Prostate gland (tissue), 2 donors: ENCODE measurements around the gene IGLL1. TPM values are rescaled to one million over a fixed set of nuclear protein-coding genes. Genes with fewer than 3 reads are reported as not detected.
"Not testable (repeated sequence)": the region's sequence is repeated elsewhere in the genome, so short reads cannot be mapped to it uniquely, and the experiment has no call there.

Experiments used
- DNase-seq: peaks from one replicate; pipeline ENCODE4 v3.0.0-alpha.2; 2019; ENCODE audit warnings: low spot score
- H3K27ac ChIP-seq, 2 donors: fragments of 200-600 bp; sonication (generic); 2 replicates each; pipeline ENCODE4 v1.5.1; 2017 to 2019
- H3K27me3 ChIP-seq: fragments of 200-600 bp; sonication (generic); replicated peaks from 2 replicates; pipeline ENCODE4 v1.5.1; 2019; ENCODE audit not compliant: insufficient read depth
- H3K36me3 ChIP-seq, 2 donors: fragments of 200-600 bp; sonication (generic); 1 replicate in 1 of 2; 2 replicates in 1 of 2; pipeline versions ENCODE4 v1.5.1 to v1.8.1; 2017 to 2019
- H3K4me1 ChIP-seq: fragments of 200-600 bp; sonication (generic); replicated peaks from 2 replicates; pipeline ENCODE4 v1.5.1; 2019
- H3K4me3 ChIP-seq, 2 donors: fragments of 200-600 bp; sonication (generic); 2 replicates each; pipeline ENCODE4 v1.5.1; 2017 to 2019
- H3K9me3 ChIP-seq: fragments of 200-600 bp; sonication (generic); 2 replicates; pipeline ENCODE4 v1.5.1; 2017
- POLR2A ChIP-seq: fragments of 450-650 bp; IDR thresholded peaks from one replicate; pipeline ENCODE4 v1.6.1; 2016; ENCODE audit warnings: antibody characterized with exemption, mild to moderate bottlenecking
- POLR2AphosphoS5 ChIP-seq: sonication (generic); formaldehyde crosslinking; IDR thresholded peaks from one replicate; pipeline ENCODE4 v1.6.1; 2017; ENCODE audit warnings: antibody characterized with exemption
- WGBS: methylation state at CpG from one replicate; pipeline ENCODE4 v1.1.5; 2018; 5-methylcytosine and 5-hydroxymethylcytosine counted together
- intact Hi-C: fragments of 100-400 bp; cut with DNase I; formaldehyde crosslinking; loops from one replicate; pipeline ENCODE4 v1.14.2; 2022
- total RNA-seq, 2 donors: library from RNA; depleted of rRNA; stranded (reverse); fragments of >200 nt; gene quantifications; one replicate each; pipeline ENCODE4 v1.1.0, GENCODE V29; 2016
- TF ChIP-seq, protein P1 (sequence below), 4 experiments: fragments of 200-600 bp in 2 of 4; fragments of 450-650 bp in 2 of 4; sonication (generic) in 2 of 4; IDR thresholded peaks; 1 replicate in 3 of 4; 2 replicates in 1 of 4; pipeline ENCODE4 v1.5.1; 2016 to 2019; ENCODE audit warnings: antibody characterized with exemption in 4 of 4, mild to moderate bottlenecking in 2 of 4, moderate library complexity in 2 of 4

Gene IGLL1
- total RNA-seq, 2 donors from 2014 or later: 0.85 TPM; not detected in 1

DNA sequence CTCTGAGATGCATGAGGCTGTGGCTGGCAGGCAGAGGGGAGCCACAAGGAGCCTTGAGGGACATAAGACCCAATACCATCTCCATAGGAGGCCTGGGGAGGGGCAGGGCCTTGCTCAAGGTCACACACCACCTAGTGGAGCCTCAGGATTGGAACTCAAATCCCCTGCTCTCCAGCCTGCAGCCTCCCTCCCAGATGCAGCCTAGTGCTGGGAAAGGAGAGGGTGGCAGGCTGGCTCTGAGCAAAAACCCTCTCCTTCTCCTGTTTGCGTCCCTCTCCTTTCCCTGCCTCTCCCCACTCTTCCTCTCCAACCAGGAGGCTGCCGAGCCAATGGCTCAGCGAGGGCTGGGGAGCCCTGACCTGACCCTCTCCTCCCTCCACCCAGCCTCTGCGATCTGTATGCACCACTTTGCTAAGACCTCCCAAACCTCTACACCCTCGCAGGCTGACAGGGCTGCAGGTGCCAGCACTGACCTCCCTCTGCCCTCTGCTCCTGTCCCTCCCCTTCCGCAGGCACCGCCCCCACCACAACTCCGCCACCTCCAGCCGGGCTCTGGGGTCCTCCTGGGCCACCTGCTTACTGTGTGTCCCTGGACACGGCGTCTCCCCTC lies 14.7 kb downstream of the IGLL1 start:
- no peaks in the 10 kb centered on the region for H3K36me3 ChIP-seq
- H3K4me3 ChIP-seq: peak overlapping the region; percentile 34 to 43
- no peaks in the 10 kb centered on the region for H3K27me3 ChIP-seq
- WGBS: 18% methylated on average over 11 of the region's 11 CpGs
- intact Hi-C loops: no loop called here
- TF ChIP-seq POLR2A: no peak
- no peak for TF ChIP-seq POLR2AphosphoS5
- TF ChIP-seq, protein P1, sequence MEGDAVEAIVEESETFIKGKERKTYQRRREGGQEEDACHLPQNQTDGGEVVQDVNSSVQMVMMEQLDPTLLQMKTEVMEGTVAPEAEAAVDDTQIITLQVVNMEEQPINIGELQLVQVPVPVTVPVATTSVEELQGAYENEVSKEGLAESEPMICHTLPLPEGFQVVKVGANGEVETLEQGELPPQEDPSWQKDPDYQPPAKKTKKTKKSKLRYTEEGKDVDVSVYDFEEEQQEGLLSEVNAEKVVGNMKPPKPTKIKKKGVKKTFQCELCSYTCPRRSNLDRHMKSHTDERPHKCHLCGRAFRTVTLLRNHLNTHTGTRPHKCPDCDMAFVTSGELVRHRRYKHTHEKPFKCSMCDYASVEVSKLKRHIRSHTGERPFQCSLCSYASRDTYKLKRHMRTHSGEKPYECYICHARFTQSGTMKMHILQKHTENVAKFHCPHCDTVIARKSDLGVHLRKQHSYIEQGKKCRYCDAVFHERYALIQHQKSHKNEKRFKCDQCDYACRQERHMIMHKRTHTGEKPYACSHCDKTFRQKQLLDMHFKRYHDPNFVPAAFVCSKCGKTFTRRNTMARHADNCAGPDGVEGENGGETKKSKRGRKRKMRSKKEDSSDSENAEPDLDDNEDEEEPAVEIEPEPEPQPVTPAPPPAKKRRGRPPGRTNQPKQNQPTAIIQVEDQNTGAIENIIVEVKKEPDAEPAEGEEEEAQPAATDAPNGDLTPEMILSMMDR (IDR thresholded peaks at IDR 0.05): no peak
- DNase-seq: no peak
- H3K9me3 ChIP-seq: no peaks in the 10 kb centered on the region
- H3K4me1 ChIP-seq: no peaks in the 10 kb centered on the region
- H3K27ac ChIP-seq: no peak overlapping the region

DNA sequence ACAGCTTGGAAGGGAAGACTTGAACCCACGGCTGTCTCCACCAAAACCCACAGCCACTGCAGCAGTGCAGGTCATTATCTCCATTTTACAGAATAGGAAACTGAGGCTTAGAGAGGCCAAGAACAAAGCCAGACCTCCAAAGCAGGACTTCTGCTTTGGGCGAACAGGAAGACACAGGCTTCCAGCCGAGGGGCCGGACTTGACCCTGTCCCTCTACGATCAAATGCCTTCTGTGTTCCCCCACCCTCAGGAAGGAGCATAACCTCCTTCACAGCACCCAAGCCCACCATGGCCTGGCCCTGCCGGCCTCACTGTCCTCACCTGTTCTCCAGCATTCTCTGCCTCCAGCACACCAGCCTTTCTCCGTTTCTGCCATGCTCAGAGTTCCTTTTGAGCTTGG lies 15.8 kb downstream of the IGLL1 start:
- Histone ChIP-seq H3K27ac (no peak overlapping the region), H3K4me1 (no peaks in the 10 kb centered on the region), H3K36me3 (no peaks in the 10 kb centered on the region), H3K4me3 (no peak overlapping the region), H3K9me3 (no peaks in the 10 kb centered on the region), H3K27me3 (no peaks in the 10 kb centered on the region)
- TF ChIP-seq POLR2AphosphoS5 (no peak), POLR2A (no peak)
- TF ChIP-seq, protein P1 (IDR thresholded peaks at IDR 0.05): no peak
- DNase-seq: no peak
- WGBS: 87% methylated on average over 7 of the region's 7 CpGs
- intact Hi-C loops: no loop called here

DNA sequence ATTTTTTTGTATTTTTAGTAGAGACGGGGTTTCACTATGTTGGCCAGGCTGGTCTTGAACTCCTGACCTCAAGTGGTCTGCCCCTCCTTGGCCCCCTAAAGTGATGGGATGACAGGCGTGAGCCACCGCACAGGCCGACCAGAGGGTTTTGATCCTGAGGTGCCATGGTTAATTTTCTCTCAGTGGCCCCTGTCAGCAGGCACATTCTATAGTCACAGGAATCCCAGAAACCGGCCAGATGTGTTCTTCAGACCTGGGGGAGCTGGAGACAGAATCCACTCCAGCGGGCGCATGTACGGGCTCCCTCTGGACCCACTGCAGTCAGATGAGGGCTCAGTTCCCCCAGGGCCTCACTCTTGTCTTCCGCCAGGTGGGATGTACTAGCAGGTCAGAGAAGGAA lies 17.0 kb downstream of the IGLL1 start:
- Histone ChIP-seq H3K4me3 (no peak overlapping the region), H3K4me1 (no peaks in the 10 kb centered on the region), H3K27me3 (no peaks in the 10 kb centered on the region), H3K27ac (no peak overlapping the region), H3K9me3 (no peaks in the 10 kb centered on the region), H3K36me3 (no peaks in the 10 kb centered on the region)
- intact Hi-C loops: no loop called here
- 96% methylated on average over 9 of the region's 9 CpGs for whole genome bisulfite sequencing
- no peak for TF ChIP-seq POLR2A
- TF ChIP-seq POLR2AphosphoS5: no peak
- no peak for DNase-seq

DNA sequence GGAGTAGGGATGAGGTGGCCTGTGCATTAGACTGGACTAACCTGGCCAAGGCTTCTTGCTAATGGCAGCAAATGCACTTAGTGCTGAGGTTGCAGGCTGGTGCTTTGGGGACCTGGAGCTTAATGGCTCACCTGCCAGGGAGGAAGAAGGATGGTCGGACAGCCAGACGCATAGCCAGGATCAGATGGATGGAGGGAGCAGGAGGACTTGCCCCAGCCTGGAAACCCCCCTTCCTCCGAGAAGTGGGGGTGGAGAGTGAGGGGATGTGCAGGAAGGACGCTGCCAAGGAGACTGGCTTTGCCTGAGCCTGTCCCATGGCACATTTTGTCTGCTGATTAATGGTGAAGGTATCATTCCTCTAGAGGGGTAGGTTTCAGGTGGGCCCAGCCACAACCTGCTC lies 17.9 kb downstream of the IGLL1 start:
- Histone ChIP-seq H3K9me3 (no peaks in the 10 kb centered on the region), H3K4me1 (no peaks in the 10 kb centered on the region), H3K27me3 (no peaks in the 10 kb centered on the region), H3K36me3 (no peaks in the 10 kb centered on the region), H3K4me3 (no peak overlapping the region), H3K27ac (no peak overlapping the region)
- 57% methylated on average over 4 of the region's 4 CpGs for WGBS
- TF ChIP-seq, protein P1 (IDR thresholded peaks at IDR 0.05): no peak
- TF ChIP-seq POLR2A (no peak), POLR2AphosphoS5 (no peak)
- intact Hi-C loops: no loop called here
- no peak for DNase-seq

DNA sequence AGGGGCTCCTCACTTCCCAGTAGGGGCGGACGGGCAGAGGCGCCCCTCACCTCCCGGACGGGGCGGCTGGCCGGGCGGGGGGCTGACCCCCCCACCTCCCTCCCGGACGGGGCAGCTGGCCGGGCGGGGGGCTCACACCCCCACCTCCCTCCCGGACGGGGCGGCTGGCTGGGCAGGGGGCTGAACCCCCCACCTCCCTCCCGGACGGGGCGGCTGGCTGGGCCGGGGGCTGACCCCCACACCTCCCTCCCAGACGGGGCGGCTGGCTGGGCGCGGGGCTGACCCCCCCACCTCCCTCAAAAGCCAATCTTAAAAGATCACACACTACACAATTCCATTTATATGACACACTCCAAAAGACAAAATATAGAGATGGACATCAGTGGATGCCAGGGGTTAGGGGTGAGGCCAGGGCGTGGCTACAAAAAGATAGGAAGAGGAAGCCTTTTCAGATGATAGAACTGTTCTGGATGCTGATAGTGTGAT lies 19.0 kb downstream of the IGLL1 start:
- H3K27me3 ChIP-seq, H3K4me3 ChIP-seq, H3K36me3 ChIP-seq, DNase-seq, intact Hi-C loops, H3K9me3 ChIP-seq, H3K27ac ChIP-seq, H3K4me1 ChIP-seq: not testable (repeated sequence)
- 76% methylated on average over 7 of the region's 24 CpGs for WGBS

DNA sequence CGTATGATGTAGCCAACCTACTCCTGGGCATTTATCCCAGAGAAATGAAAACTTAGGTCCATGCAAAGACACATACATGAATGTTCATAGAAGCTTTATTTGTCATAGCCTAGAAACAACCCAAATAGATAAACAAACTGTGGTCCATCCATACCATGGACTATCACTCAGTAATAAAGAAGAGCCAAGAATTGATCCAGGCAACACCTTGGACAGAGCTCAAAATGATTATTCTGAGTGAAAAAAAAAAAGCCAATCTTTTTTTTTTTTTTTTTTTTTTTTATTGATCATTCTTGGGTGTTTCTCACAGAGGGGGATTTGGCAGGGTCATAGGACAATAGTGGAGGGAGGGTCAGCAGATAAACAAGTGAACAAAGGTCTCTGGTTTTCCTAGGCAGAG lies 19.9 kb downstream of the IGLL1 start:
- H3K4me1 ChIP-seq, H3K27me3 ChIP-seq, H3K9me3 ChIP-seq, DNase-seq, H3K4me3 ChIP-seq, intact Hi-C loops, H3K36me3 ChIP-seq, H3K27ac ChIP-seq: not testable (repeated sequence)
- WGBS: 44% methylated on average over 1 of the region's 1 CpG
